Hematopoietic multipotent progenitor cell treated with erythropoietin and hydrocortisone succinate and interleukin-3 and kit ligand, for 8 days (in vitro differentiated cells): ENCODE results near the gene PSMA3.

Experiments used
- DNase-seq: peaks from one replicate; pipeline ENCODE4 v3.0.0-alpha.2; 2015

Gene PSMA3

GRCh38 chr14:58299401-58300330, 55.0 kb downstream of the PSMA3 start:
- DNase-seq: peak; percentile 26

- no peak for DNase-seq
Measured at GRCh38 chr14:58301416-58301815, 56.8 kb downstream of the PSMA3 start.

- DNase-seq: no peak
Measured at GRCh38 chr14:58305730-58306129, 61.1 kb downstream of the PSMA3 start.

- no peak for DNase-seq
Measured at GRCh38 chr14:58307597-58308316, 63.1 kb downstream of the PSMA3 start.

GRCh38 chr14:58309086-58309485, 64.4 kb downstream of the PSMA3 start:
- no peak for DNase-seq

- no peak for DNase-seq
Measured at GRCh38 chr14:58313699-58314098, 69.1 kb downstream of the PSMA3 start.

GRCh38 chr14:58315606-58316005, 71.0 kb downstream of the PSMA3 start:
- DNase-seq: no peak
